Activated CD4-positive, alpha-beta T cell treated with anti-CD3 and anti-CD28 coated beads for 4 hours (primary cell): Measurements from ENCODE around the gene NTN3.
A peak's percentile ranks its signal among the peaks of the same experiment; 100 is the strongest.

Experiments
- DNase-seq, 2 donors: peaks; one replicate each; pipeline ENCODE4 v3.0.0-alpha.2; 2020

The NTN3 gene

GRCh38 chr16:2480948-2481347 lies 9.9 kb downstream of the NTN3 start:
- no peak for DNase-seq

GRCh38 chr16:2481676-2482075 lies 10.6 kb downstream of the NTN3 start:
- no peak for DNase-seq

DNA sequence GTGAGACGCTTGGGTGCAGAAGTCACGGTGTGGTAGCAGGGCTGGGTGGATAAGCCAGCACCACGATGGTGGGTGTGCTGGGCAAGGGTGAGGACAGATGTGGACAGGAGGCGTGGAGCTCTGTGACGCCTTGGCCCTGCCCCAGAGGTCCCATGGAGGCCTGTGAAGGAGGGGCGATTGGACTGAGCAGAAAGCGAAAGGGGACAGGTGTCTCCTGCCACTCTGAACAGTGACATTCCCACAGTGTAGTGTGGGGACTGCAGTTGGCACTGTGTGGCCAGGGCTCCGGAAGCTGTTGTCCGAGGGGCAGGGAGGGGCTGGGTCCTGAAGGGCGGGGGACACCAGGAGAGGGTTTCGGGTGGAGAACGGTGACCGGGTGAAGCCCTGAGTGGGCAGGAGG lies 11.2 kb downstream of the NTN3 start:
- DNase-seq, result no peak

DNA sequence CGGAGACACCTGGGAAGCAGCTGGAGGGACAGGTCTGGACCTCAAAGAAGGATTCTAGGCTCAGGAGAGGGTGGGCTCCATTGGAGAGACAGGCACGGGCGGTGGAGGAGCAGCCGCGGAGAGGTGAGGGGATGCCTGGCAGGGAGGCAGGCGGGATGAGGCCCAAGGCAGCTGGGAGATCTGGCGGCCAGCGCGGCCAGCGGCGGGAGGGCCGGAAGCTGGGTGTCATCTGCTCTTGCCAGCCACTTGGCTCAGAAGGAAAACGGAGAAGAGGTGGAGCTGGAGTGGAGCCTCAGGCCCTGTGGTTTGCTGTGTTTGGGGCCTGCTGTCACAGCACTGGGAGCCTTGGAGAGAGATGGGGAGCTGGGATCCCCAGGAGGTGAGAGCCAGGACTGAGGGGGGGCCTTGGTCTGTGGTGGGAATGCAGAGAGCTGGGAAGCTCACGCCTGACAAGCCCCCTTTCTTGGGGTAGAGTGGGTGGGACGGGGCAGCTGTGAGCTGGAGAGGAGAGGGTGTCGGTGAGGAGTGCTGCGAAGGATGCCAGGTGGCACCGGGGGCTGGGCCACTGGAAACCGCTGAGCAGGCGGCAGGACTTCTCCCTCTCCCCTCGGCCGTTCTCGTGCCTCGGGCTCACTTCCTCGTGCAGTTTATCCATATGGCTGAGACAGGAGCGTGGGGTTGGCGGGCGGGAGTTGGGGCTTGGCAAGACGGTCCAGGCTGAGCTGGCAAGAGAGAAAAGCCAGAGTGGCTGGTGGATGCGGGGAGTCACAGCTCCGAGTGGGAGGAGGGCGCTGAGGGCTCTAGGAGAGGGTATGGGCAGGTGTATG lies 11.8 kb downstream of the NTN3 start:
- DNase-seq, result no peak

GRCh38 chr16:2483939-2484897 lies 13.1 kb downstream of the NTN3 start:
- DNase-seq, result no peak

GRCh38 chr16:2484898-2485508 lies 13.9 kb downstream of the NTN3 start:
- DNase-seq, result no peak

DNA sequence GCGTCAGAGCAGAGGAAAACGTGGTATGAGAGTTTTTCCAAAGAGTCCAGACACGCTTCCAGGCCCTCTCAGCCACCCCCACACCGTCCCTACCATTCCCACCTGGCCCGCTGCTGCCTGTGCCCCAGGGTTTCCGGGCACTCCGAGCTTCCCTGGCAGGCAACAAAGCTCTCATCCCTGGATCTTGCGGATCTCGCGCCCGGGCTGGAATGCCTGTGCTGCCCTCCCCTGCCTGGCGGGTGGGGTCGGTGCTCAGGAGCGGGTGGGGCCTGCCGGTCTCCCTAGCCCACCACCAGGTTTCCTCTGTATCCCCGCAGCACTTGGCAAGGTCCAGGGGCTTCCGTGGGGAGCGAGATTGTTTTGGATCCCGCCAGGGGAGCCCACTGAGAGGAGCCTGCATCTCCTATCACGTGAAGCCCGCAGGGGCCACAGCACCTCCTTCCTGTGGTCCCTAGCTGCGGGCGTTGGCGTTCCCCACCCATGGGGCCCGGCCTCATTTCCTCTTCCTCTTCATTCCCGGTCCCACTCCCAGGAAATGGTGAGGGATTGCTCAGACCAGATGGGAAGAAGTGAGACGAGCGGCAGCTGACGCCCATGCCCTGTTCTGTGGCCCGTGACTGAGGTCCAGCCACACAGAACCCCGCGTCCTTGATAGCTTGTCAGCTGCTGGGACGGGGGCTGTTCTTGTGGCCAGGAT lies 14.9 kb downstream of the NTN3 start:
- no peak for DNase-seq

GRCh38 chr16:2486645-2487516 lies 15.8 kb downstream of the NTN3 start:
- DNase-seq, result peak; percentile 76 to 85

GRCh38 chr16:2487517-2487842 lies 16.4 kb downstream of the NTN3 start:
- no peak for DNase-seq

GRCh38 chr16:2487903-2488531 lies 16.9 kb downstream of the NTN3 start:
- DNase-seq, result no peak

- no peak for DNase-seq
These were observed 18.5 kb downstream of the NTN3 start for GRCh38 chr16:2489581-2489980.

DNA sequence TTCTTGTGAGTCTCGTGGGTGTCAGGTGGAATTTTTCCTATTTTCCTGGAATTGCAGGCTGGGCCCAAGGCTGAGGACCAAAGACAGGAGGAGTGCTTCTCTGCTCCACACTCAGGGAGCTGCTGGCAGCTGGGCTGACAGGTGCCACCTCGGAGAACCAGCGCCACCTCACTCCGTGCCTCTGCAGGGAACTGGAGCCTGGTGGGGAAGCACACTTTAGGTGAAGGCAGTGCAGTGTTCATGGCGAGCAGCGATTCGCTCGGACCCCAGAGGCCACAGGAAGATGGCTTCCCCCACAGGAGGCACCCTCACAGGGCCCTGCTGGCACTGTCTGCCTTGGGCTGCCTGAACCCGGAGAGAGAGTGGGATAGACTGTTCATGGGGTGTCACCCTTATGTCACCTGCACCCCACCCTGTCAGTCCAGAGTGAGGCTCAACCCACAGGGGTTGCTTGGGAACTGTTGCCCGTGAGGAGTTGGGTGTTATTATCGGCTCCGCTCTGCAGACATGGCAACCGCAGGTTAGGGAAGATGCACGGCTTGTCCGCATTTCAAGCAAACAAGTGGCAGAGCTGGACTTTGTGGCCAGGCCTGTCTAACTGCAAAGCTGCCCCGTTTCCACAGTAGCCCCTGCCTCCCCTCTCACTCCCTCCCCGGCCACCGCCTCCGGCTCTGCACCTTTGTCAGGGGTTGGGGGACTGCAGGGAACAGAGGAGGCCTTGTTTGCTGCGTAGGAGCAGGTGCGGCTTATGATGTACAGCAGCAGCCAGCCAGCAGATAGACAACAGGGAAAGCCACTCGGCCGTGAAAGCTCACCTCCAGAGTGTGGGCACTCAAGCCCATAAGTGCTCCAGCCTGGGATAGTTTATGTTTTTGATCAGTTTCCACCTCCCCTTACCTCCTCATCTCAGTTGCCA lies 19.4 kb downstream of the NTN3 start:
- no peak for DNase-seq

- no peak for DNase-seq
These were observed 21.2 kb downstream of the NTN3 start for GRCh38 chr16:2492292-2492691.

GRCh38 chr16:2493605-2494004 lies 22.5 kb downstream of the NTN3 start:
- DNase-seq, result no peak

DNA sequence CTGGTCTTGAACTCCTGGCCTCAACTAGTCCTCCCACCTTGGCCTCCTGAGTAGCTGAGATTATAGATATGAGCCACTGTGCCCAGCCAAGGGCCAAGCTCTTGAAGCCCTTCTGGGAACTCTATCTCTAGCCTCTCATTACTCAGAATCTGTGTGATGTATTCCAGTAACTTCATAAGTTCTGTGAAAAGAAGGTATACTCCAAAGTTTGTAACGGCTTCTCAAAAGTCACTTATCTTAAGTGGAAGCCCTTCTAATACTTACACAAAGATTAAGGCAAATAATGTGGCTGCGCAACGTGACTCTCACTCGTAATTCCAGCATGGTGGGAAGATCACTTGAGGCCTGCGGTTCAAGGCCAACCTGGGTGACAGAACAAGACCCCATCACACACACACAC lies 23.5 kb downstream of the NTN3 start:
- no peak for DNase-seq

DNA sequence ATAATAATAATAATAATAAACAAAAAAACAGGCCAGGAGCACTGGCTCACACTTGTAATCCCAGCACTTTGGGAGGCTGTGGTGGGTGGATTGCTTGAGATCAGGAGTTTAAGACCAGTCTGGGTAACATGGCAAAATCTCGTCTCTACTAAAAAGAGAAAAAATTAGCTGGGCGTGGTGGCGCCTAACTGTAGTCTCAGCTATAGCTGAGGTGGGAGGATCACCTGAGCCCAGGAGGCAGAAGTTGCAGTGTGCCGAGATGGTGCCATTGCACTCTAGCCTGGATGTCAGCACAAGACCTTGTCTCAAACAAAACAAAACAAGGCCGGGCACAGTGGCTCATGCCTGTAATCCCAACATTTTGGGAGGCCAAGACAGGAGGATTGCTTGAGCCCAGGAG lies 23.9 kb downstream of the NTN3 start:
- DNase-seq, result no peak

DNA sequence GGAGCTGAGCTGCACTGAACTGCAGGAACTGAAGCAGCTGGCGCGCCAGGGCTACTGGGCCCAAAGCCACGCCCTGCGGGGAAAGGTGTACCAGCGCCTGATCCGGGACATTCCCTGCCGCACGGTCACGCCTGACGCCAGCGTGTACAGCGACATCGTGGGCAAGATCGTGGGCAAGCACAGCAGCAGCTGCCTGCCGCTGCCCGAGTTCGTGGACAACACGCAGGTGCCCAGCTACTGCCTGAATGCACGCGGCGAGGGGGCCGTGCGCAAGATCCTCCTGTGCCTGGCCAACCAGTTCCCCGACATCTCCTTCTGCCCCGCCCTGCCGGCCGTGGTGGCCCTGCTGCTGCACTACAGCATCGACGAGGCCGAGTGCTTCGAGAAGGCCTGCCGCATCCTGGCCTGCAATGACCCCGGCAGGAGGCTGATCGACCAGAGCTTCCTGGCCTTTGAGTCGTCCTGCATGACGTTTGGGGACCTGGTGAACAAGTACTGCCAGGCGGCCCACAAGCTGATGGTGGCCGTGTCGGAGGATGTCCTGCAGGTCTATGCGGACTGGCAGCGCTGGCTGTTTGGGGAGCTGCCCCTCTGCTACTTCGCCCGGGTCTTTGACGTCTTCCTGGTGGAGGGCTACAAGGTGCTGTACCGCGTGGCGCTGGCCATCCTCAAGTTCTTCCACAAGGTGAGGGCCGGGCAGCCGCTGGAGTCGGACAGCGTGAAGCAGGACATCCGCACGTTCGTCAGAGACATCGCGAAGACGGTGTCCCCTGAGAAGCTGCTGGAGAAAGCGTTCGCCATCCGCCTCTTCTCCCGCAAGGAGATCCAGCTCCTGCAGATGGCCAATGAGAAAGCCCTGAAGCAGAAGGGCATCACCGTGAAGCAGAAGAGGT lies 25.4 kb downstream of the NTN3 start:
- DNase-seq, result no peak

- no peak for DNase-seq
These were observed 26.1 kb downstream of the NTN3 start for GRCh38 chr16:2497116-2497630.
